HepG2 (cell line): ENCODE results near the gene NOM1. TPM values are rescaled to one million over a fixed set of nuclear protein-coding genes. Genes with fewer than 3 reads are reported as not detected.

Experiments used
- CBX2 ChIP-seq, 2 experiments: fragments of 200-600 bp in 1 of 2; sonication (generic); formaldehyde crosslinking in 1 of 2; IDR thresholded peaks; 2 replicates each; pipeline versions ENCODE4 v1.7.0 to v1.8.1; 2018 to 2022; ENCODE audit warnings: low read depth in 2 of 2, low read length in 1 of 2, mild to moderate bottlenecking in 1 of 2, missing genetic modification reagents in 1 of 2
- FOXA3 ChIP-seq: IDR thresholded peaks from 2 replicates; pipeline ENCODE4 v1.6.1; 2016; ENCODE audit warnings: missing genetic modification reagents, missing compliant biosample characterization
- GABPA ChIP-seq, 2 experiments: IDR thresholded peaks; 2 replicates each; pipeline ENCODE4 v1.6.1; 2011 to 2016; ENCODE audit warnings: low read depth in 2 of 2, low read length in 1 of 2, missing biosample characterization in 1 of 2, missing genetic modification characterization in 1 of 2
- HOXA7 ChIP-seq: sonication (generic); formaldehyde crosslinking; IDR thresholded peaks from 2 replicates; pipeline ENCODE4 v1.8.1; 2022; ENCODE audit warnings: mild to moderate bottlenecking, missing genetic modification reagents, moderate library complexity
- MIER2 ChIP-seq: IDR thresholded peaks from 2 replicates; pipeline ENCODE4 v1.6.1; 2016; ENCODE audit warnings: missing biosample characterization, missing genetic modification reagents
- MYC ChIP-seq: sonication (generic); formaldehyde crosslinking; IDR thresholded peaks from 2 replicates; pipeline ENCODE4 v1.9.0; 2021; ENCODE audit warnings: missing genetic modification reagents, borderline replicate concordance
- RERE ChIP-seq: IDR thresholded peaks from 2 replicates; pipeline ENCODE4 v1.6.1; 2016; ENCODE audit warnings: low read depth, missing genetic modification reagents, missing compliant biosample characterization
- RFXAP ChIP-seq: sonication (generic); formaldehyde crosslinking; IDR thresholded peaks from 2 replicates; pipeline ENCODE4 v1.4.0; 2020; ENCODE audit warnings: missing genetic modification reagents, borderline replicate concordance
- SMAD9 ChIP-seq: sonication (generic); formaldehyde crosslinking; IDR thresholded peaks from 2 replicates; pipeline ENCODE4 v1.5.1; 2020; ENCODE audit warnings: mild to moderate bottlenecking, missing genetic modification reagents
- TCF12 ChIP-seq, 2 experiments: fragments of 450-650 bp in 1 of 2; sonication (generic) in 1 of 2; formaldehyde crosslinking in 1 of 2; IDR thresholded peaks; 2 replicates each; pipeline versions ENCODE4 v1.6.1 to v1.8.0; 2017 to 2022; ENCODE audit warnings: antibody characterized with exemption in 1 of 2, mild to moderate bottlenecking in 1 of 2, missing genetic modification reagents in 1 of 2, moderate library complexity in 1 of 2
- TCF7 ChIP-seq: sonication (generic); IDR thresholded peaks from 2 replicates; pipeline ENCODE4 v1.6.1; 2016; ENCODE audit warnings: antibody characterized with exemption, low read depth
- THRA ChIP-seq: sonication (generic); formaldehyde crosslinking; IDR thresholded peaks from 2 replicates; pipeline ENCODE4 v1.4.0; 2020; ENCODE audit warnings: missing genetic modification reagents, borderline replicate concordance
- ZBTB25 ChIP-seq: IDR thresholded peaks from 2 replicates; pipeline ENCODE4 v1.6.1; 2018; ENCODE audit warnings: missing genetic modification reagents
- ZBTB46 ChIP-seq: sonication (generic); formaldehyde crosslinking; IDR thresholded peaks from 2 replicates; pipeline ENCODE4 v1.4.0; 2020; ENCODE audit warnings: mild to moderate bottlenecking, missing genetic modification reagents, borderline replicate concordance
- polyA plus RNA-seq, 8 experiments: library from polyadenylated mRNA; depleted of rRNA in 3 of 8; stranded (reverse) in 7 of 8; unstranded in 1 of 8; fragments of >200 nt; fragmentation: Illumina TruSeq in 4 of 8; extraction: Trizol in 4 of 8; gene quantifications; 2 replicates each; pipeline versions ENCODE4 v1.2.1 to v1.2.3, GENCODE V29; 2011 to 2016; ENCODE audit warnings: low read depth in 4 of 8, missing spikeins in 1 of 8, mixed read lengths in 1 of 8; ENCODE audit not compliant: insufficient read depth in 1 of 8
- total RNA-seq, 5 experiments: library from RNA; depleted of rRNA; stranded (reverse); fragments of >200 nt; fragmentation: Illumina TruSeq; extraction: Trizol; gene quantifications; 2 replicates each; pipeline ENCODE4 v1.2.3, GENCODE V29; 2016; ENCODE audit warnings: low read depth in 1 of 5

NOM1 gene
- total and polyA plus RNA-seq, 2 of the 13 experiments (the other 11 are each of a cell fraction or from before 2014, with no cell fraction given), result 14.2 to 26.2 TPM

GRCh38 chr7:156988343-156989185 lies 39.1 kb downstream of the NOM1 start (continued):
- TF ChIP-seq TCF12 (IDR thresholded peaks at IDR 0.05) (no peak), TCF12 (CRISPR knock-in tag; IDR thresholded peaks at IDR 0.05) (no peak), FOXA3 (CRISPR knock-in tag) (peak; percentile 72), GABPA (IDR thresholded peaks at IDR 0.05; ENCODE audit: low read depth, low read length) (no peak), GABPA (CRISPR knock-in tag; IDR thresholded peaks at IDR 0.05; ENCODE audit: low read depth) (peak; percentile 38; the same call in 1 of the 2 replicates), SMAD9 (CRISPR knock-in tag) (no peak), THRA (CRISPR knock-in tag) (peak; percentile 52; the same call in 1 of the 2 replicates), TCF7 (peak; percentile 93), CBX2 (IDR thresholded peaks at IDR 0.05; ENCODE audit: low read depth, low read length) (no peak), CBX2 (CRISPR knock-in tag; IDR thresholded peaks at IDR 0.05; ENCODE audit: low read depth) (no peak), MIER2 (CRISPR knock-in tag) (0 out of 2 replicates have a peak, but pooled peaks have one; percentile 17), RFXAP (CRISPR knock-in tag) (peak; percentile 16; the same call in 1 of the 2 replicates), HOXA7 (CRISPR knock-in tag) (no peak), MYC (CRISPR knock-in tag) (peak; percentile 23; the same call in 1 of the 2 replicates), ZBTB25 (peak; percentile 46), ZBTB46 (CRISPR knock-in tag) (no peak), RERE (peak; percentile 76)
